Ascending aorta (tissue), 2 donors: ENCODE data around the gene NIPAL1. TPM values are rescaled to one million over a fixed set of nuclear protein-coding genes. Genes with fewer than 3 reads are reported as not detected.

ENCODE experiments used
- DNase-seq, 2 donors: peaks; one replicate each; pipeline ENCODE4 v3.0.0-alpha.2; 2019; ENCODE audit warnings: low spot score in 2 of 2
- H3K27ac ChIP-seq, 2 donors: fragments of 200-600 bp; sonication (generic); one replicate each; pipeline ENCODE4 v1.5.1; 2016 to 2017; ENCODE audit warnings: mild to moderate bottlenecking in 1 of 2
- H3K27me3 ChIP-seq: fragments of 200-600 bp; sonication (generic); one replicate; pipeline ENCODE4 v1.5.1; 2017
- H3K36me3 ChIP-seq, 2 donors: fragments of 200-600 bp; sonication (generic); one replicate each; pipeline ENCODE4 v1.5.1; 2016
- H3K4me1 ChIP-seq, 2 donors: fragments of 200-600 bp; sonication (generic); one replicate each; pipeline ENCODE4 v1.5.1; 2016 to 2017; ENCODE audit warnings: mild to moderate bottlenecking in 1 of 2
- H3K4me3 ChIP-seq, 2 donors: fragments of 200-600 bp; sonication (generic); one replicate each; pipeline ENCODE4 v1.5.1; 2016 to 2017; ENCODE audit warnings: mild to moderate bottlenecking in 1 of 2
- H3K9me3 ChIP-seq, 2 donors: fragments of 200-600 bp; sonication (generic); one replicate each; pipeline ENCODE4 v1.5.1; 2016
- CTCF ChIP-seq, 3 experiments: fragments of 200-600 bp in 2 of 3; fragments of 450-650 bp in 1 of 3; sonication (generic) in 2 of 3; IDR thresholded peaks; one replicate each; pipeline ENCODE4 v1.5.1; 2016 to 2019; ENCODE audit warnings: antibody characterized with exemption in 3 of 3, mild to moderate bottlenecking in 1 of 3, moderate library complexity in 1 of 3
- intact Hi-C: fragments of 100-400 bp; cut with DNase I; formaldehyde crosslinking; loops from one replicate; pipeline ENCODE4 v1.15.1; 2023
- total RNA-seq: library from RNA; depleted of rRNA; stranded (reverse); fragments of >200 nt; gene quantifications from one replicate; pipeline ENCODE4 v1.1.0, GENCODE V29; 2016

The NIPAL1 gene
- total RNA-seq, 1 donor from 2014 or later, result 2.0 TPM

DNA sequence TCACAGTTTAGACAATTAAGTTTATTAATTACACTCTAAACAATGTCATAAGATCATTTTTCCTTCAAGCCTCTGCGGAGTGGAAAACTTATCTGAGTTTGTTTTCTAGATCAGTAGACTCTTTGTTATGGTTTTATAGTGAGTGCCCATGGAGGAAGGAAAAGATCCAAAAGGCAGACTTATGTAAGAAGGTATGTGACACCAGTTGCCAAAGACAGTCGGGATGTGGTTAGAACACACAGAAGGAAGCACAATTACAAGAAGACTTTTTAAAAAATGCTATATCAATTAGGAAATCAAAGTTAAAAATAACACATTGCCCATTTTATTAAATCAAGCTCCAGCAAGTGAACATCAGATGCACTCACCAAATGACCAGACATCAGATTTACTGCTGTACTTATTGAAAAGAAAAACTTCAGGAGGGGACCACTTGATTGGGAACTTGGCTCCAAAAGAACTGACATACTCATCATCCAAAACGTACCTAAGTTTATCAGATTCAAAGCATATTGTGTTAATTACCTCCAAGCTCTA lies 57.1 kb downstream of the NIPAL1 start:
- Histone ChIP-seq H3K9me3 (no peaks in the 10 kb centered on the region), H3K4me3 (no peak overlapping the region), H3K27ac (no peak overlapping the region), H3K4me1 (no peaks in the 10 kb centered on the region), H3K27me3 (no peaks in the 10 kb centered on the region), H3K36me3 (no peaks in the 10 kb centered on the region)
- no peak for TF ChIP-seq CTCF (IDR thresholded peaks at IDR 0.05)
- intact Hi-C loops, result no loop called here
- DNase-seq, result no peak

GRCh38 chr4:48074657-48075056 lies 58.1 kb downstream of the NIPAL1 start:
- Histone ChIP-seq H3K27me3 (no peaks in the 10 kb centered on the region), H3K36me3 (no peaks in the 10 kb centered on the region), H3K4me3 (no peak overlapping the region), H3K27ac (no peak overlapping the region), H3K4me1 (no peaks in the 10 kb centered on the region), H3K9me3 (no peaks in the 10 kb centered on the region)
- intact Hi-C loops, result no loop called here
- TF ChIP-seq CTCF (IDR thresholded peaks at IDR 0.05), result no peak
- no peak for DNase-seq

GRCh38 chr4:48078425-48078824 lies 61.9 kb downstream of the NIPAL1 start:
- Histone ChIP-seq H3K4me3 (no peak overlapping the region), H3K27me3 (no peaks in the 10 kb centered on the region), H3K4me1 (no peaks in the 10 kb centered on the region), H3K36me3 (no peaks in the 10 kb centered on the region), H3K27ac (no peak overlapping the region), H3K9me3 (no peaks in the 10 kb centered on the region)
- no peak for TF ChIP-seq CTCF (IDR thresholded peaks at IDR 0.05)
- DNase-seq, result no peak
- intact Hi-C loops, result no loop called here

DNA sequence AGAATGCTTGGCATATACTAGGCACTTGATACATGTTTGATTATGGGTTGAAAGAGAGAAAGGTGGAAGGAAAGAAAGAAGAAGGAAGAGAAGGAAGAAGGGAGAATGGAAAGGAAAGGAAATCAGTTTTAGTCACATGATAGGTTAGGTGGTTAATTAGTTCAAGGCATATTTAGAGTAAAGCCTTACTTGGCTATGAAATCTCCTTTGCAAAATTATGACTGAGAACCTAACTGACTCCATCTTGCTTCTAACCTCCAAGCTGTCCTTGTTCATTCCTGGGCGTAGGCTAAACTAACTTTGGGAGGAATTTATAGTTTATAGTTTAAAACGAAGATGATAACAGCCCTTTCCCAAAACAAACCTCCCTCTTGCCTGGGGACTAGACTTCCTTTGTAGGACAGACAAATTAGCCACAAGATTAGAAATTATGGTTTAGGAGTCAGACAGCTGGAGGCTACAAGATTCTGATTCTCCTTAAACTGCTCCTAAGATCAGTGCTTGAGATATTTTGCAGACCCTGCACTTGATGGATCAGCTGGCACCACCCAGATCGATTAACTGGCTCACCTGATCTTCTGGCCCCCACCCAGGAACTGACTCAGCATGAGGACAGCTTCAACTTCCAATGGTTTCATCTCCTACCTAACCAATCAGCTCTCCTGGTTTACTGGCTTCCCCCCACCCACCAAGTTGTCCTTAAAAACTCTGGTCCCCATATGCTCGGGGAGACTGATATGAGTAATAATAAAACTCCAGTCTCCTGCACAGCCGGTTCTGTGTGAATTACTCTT lies 62.5 kb downstream of the NIPAL1 start:
- DNase-seq, result no peak
- Histone ChIP-seq H3K4me1 (no peaks in the 10 kb centered on the region), H3K27ac (no peak overlapping the region), H3K4me3 (no peak overlapping the region), H3K9me3 (no peaks in the 10 kb centered on the region), H3K36me3 (no peaks in the 10 kb centered on the region), H3K27me3 (no peaks in the 10 kb centered on the region)
- TF ChIP-seq CTCF (IDR thresholded peaks at IDR 0.05), result no peak
- intact Hi-C loops, result no loop called here

GRCh38 chr4:48079972-48080391 lies 63.4 kb downstream of the NIPAL1 start:
- intact Hi-C loops, result no loop called here
- H3K36me3 ChIP-seq, result no peaks in the 10 kb centered on the region
- no peak overlapping the region for H3K4me3 ChIP-seq
- no peaks in the 10 kb centered on the region for H3K27me3 ChIP-seq
- no peaks in the 10 kb centered on the region for H3K9me3 ChIP-seq
- no peak for TF ChIP-seq CTCF (IDR thresholded peaks at IDR 0.05)
- H3K27ac ChIP-seq, result no peak overlapping the region
- DNase-seq, result no peak
- H3K4me1 ChIP-seq, result no peaks in the 10 kb centered on the region
